GM19324 (cell line): Measurements from ENCODE around the gene ERVK3-1.
"Not testable (repeated sequence)": the region's sequence is repeated elsewhere in the genome, so short reads cannot be mapped to it uniquely, and the experiment has no call there.

Experiments used
- ATAC-seq: cut with Tn5 transposase; IDR thresholded peaks from one replicate; pipeline ENCODE4 v1.9.1; 2021; ENCODE audit warnings: mild to moderate bottlenecking, moderate library complexity; ENCODE audit not compliant: unreplicated experiment, low FRiP score

ERVK3-1 gene

GRCh38 chr19:58304255-58304654 is 922 bp upstream of the ERVK3-1 start:
- no peak for ATAC-seq

GRCh38 chr19:58304748-58305064 is 471 bp upstream of the ERVK3-1 start:
- no peak for ATAC-seq

GRCh38 chr19:58305932-58306323 is 751 bp downstream of the ERVK3-1 start:
- no peak for ATAC-seq

DNA sequence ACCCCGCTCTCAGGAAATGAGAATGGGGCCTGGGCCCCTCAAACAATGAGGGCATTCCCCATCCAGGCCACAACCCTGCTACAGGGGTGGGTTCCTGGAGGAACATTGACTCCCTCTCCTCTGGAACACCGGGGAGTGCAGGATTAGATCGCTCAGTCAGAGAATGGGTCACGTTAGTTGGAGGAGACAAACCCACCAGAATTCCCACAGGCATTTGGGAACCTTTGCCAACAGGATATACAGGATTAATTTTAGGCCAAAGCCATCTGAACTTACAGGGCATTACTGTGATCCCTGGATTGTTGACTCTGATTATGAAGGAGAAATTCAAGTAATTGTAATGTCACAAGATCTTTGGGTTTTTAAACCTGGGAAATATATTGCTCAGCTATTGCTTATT is 2.6 kb downstream of the ERVK3-1 start:
- ATAC-seq: no peak

- not testable (repeated sequence) for ATAC-seq
These were observed 5.5 kb downstream of the ERVK3-1 start for GRCh38 chr19:58310685-58311084.

GRCh38 chr19:58311345-58311865 is 6.2 kb downstream of the ERVK3-1 start:
- ATAC-seq: no peak

- no peak for ATAC-seq
These were observed 10.4 kb downstream of the ERVK3-1 start for GRCh38 chr19:58315580-58315979.

DNA sequence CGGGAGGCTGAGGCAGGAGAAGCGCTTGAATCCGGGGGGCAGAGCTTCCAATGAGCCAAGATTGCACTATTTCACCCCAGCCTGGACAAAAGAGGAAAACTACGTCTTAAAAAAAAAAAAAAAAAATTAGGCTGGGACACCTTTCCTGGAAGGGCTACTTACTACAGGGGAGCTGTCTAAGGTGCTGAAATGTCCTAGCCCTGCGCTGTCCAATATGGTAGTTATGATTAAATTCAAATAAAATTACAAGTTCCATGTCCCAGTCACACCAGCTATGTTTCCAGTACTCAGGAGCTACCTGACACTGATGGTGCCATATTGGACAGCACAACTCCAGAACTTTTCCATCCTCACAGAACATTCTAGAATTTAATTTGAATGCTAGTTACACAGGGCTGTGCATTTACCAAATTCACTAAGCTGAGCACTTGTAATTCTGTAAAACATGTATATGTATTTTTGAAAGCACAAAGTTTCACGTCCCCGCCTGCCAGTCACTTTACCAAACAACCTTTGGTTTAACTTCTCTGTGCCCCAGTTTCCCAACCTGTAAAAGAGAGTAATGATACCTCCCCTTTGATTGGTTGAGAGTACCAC is 12.4 kb downstream of the ERVK3-1 start:
- no peak for ATAC-seq

GRCh38 chr19:58318297-58318696 is 13.1 kb downstream of the ERVK3-1 start:
- no peak for ATAC-seq

DNA sequence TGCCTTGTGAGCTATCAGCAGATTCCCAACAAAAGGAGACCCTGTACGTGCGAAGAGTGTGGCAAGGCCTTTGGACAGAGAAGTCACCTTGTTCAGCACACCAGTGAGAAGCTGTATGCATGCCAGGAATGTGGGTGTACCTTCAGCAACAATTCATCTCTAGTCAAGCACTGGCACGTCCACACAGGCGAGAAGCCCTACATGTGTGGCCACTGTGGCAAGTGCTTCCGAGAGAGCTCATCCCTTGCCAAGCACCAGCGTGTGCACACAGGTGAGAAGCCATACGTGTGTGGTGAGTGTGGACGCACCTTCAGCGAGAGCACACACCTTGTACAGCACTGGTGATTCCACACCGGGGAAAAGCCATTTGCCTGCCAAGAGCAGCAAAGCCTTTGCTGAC is 14.1 kb downstream of the ERVK3-1 start:
- ATAC-seq: no peak

DNA sequence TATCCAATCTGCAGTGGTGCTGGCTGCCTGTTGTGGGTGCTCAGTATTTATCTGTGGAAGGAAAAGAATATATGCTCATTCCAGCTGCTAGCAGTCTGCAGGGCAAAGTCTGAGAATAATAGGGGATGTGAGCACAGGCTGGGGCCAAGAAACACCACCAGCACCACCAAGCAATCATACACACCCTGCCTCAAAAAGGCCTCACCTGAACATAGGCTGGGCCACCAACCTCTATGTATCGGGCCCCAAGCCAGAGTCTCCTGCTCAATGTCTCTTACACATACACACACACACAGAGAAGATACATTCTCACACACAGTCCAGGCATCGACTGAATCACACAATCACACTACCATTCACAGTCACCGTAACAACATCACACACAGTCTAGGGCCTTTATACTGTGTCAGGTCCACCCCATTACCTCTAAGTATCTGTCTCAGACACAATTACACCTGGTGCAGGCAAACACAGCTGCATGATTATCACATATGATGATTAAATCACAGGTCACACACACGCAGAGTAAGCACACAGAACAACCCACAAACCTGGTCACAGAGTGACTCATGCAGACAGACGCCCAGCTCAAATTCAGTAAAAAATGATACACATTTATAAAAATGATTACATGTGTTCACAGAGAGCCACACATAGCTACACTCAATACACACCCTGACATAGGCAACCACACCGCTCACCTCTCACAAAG is 20.3 kb downstream of the ERVK3-1 start:
- no peak for ATAC-seq

DNA sequence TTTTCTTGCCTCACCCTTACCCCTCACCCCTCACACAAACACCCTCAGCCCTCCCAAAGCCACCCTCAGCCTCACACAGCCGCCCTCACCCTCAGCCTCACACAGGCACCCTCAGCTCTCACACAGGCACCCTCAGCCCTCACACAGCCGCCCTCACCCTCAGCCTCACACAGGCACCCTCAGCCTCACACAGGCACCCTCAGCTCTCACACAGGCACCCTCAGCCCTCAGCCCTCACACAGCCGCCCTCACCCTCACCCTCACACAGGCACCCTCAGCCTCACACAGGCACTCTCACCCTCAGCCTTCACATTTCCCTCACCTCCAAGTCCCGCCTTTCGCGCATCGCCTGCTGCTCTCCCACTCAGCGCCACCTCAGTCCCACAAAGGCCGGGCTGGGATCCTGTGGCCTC is 21.3 kb downstream of the ERVK3-1 start:
- no peak for ATAC-seq

DNA sequence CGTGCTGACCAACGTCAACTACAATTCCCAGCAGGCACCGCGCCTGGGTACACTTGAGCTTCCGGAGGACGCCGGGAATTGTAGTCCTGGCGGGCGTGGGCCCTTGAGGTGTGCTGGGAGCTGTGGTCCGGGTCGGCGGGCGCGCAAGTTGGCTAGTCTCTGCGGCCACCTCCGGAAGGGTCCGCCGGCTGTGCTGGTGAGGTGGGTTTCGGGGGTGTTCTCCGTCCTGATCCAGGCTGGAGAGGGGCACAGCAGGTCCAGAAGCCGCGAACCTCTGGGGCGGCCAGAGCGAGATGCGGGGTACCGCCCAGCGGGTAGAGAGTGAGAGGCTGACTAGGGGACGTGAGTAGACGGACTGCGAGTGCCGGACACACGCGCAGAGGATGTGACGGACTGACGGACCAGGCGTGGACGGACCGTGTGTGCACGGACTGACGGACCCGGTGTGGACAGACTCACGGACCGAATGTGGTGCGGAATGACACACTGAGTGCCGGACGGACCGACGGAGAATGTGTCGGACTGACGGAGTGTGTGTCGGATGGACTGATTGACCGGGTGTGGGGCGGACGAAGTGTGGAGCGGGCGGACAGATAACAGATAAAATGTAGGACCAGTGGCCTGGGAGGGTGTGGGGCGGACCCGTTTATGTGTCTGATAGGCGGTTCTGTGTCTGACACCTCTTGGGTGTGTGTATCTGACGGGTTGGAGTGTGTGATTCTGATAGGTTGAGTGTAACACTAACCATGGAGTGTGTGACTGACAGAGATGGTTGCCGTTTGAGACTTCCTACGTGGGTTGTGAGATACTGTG is 21.9 kb downstream of the ERVK3-1 start, which contains the start of gene ZSCAN22:
ZSCAN22 (plus strand) TSS at position 81 of the 813 bp plus-strand sequence. CDS start 7,809 bp downstream, outside the sequence.
- peak; percentile 86 for ATAC-seq

GRCh38 chr19:58328999-58329398 is 23.8 kb downstream of the ERVK3-1 start:
- ATAC-seq: no peak

- ATAC-seq: no peak
These were observed 25.3 kb downstream of the ERVK3-1 start for GRCh38 chr19:58330458-58330857.

- no peak for ATAC-seq
These were observed 27.5 kb downstream of the ERVK3-1 start for GRCh38 chr19:58332697-58333096.

DNA sequence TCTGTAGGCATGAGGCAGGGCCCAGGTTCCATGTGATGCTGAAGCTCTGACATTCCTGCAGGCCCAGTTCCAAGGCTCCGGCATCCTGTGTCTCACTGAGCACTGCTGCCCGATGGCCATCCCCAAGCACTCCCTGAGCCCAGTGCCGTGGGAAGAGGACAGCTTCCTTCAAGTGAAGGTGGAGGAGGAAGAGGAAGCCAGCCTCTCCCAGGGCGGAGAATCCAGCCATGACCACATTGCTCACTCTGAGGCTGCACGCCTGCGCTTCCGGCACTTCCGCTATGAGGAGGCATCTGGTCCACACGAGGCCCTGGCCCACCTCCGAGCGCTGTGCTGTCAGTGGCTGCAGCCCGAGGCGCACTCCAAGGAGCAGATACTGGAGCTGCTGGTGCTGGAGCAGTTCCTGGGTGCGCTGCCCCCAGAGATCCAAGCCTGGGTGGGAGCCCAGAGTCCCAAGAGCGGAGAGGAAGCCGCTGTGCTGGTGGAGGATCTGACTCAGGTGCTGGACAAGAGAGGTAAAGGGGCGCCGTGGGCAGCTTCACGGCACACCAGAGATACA is 29.6 kb downstream of the ERVK3-1 start:
- ATAC-seq: no peak

GRCh38 chr19:58335630-58336029 is 30.5 kb downstream of the ERVK3-1 start:
- ATAC-seq: no peak

DNA sequence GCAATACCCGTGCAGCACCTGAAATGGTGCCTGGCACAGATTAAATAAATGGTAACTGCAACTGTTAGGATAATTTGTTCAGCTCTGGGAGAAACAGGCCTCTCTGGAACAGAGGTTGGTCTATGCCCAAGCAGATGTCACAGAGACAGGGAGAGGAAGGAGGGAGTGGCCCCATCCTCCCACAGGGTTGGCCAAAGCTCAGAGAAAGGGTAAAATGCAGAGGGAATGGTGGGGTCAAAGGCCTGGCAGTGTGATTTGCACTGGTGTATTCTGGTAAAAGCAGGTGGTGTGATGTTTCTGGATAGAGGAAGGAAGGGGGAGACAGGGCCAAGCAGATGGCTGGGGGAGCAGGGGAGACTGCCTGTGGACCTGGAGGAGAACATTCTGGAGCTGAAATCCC is 31.0 kb downstream of the ERVK3-1 start:
- no peak for ATAC-seq

DNA sequence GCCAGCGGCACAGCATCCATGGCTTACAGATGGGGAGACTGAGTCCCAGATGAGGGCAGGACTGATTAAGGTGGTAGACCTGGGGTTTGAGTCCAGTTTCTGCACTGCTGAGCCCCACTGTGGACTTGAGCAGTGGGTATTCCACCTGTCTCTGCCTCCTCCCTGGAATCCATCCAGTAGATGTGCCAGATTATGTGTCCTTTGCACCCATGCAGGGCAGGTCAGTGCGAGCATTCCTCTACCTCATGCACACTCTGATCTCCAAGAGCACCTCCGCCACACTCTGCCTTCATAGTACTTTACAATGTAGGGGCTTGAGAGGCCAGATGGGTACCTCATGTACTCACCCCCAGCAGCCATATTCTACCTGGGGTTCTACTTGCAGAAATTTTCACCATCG is 31.6 kb downstream of the ERVK3-1 start:
- no peak for ATAC-seq

DNA sequence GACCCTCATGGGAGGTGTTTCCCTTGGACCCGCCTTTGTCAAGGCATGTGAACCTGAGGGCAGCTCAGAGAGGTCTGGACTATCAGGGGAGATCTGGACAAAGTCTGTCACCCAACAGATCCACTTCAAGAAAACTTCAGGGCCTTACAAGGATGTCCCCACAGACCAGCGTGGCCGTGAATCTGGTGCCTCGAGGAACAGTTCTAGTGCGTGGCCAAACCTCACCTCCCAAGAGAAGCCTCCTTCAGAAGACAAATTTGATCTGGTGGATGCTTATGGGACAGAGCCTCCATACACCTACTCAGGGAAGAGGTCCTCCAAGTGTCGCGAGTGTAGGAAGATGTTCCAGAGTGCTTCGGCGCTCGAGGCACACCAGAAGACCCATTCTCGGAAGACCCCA is 33.2 kb downstream of the ERVK3-1 start:
- no peak for ATAC-seq
